Peyer's patch (tissue), 4 donors: ENCODE results near the gene SYNRG. TPM values are rescaled to one million over a fixed set of nuclear protein-coding genes. Genes with fewer than 3 reads are reported as not detected.
A peak's percentile ranks its signal among the peaks of the same experiment; 100 is the strongest.

ENCODE experiments used
- DNase-seq, 3 donors: peaks; one replicate each; pipeline ENCODE4 v3.0.0-alpha.2; 2017 to 2019
- H3K27ac ChIP-seq, 4 donors: fragments of 200-600 bp; sonication (generic); one replicate each; pipeline ENCODE4 v1.5.1; 2016 to 2019
- H3K27me3 ChIP-seq, 2 donors: fragments of 200-600 bp; sonication (generic); one replicate each; pipeline ENCODE4 v1.5.1; 2019
- H3K36me3 ChIP-seq, 3 donors: fragments of 200-600 bp; sonication (generic); one replicate each; pipeline ENCODE4 v1.5.1; 2016 to 2019
- H3K4me1 ChIP-seq, 4 donors: fragments of 200-600 bp; sonication (generic); one replicate each; pipeline ENCODE4 v1.5.1; 2016 to 2019
- H3K4me3 ChIP-seq, 4 donors: fragments of 200-600 bp; sonication (generic); 1 replicate in 3 of 4; 2 replicates in 1 of 4; pipeline ENCODE4 v1.5.1; 2016 to 2019; ENCODE audit warnings: mild to moderate bottlenecking in 1 of 4
- H3K9me3 ChIP-seq, 4 donors: fragments of 200-600 bp; sonication (generic); one replicate each; pipeline ENCODE4 v1.5.1; 2016 to 2019; ENCODE audit warnings: mild to moderate bottlenecking in 1 of 4
- POLR2A ChIP-seq, 2 donors: fragments of 450-650 bp; IDR thresholded peaks; one replicate each; pipeline ENCODE4 v1.5.1; 2017; ENCODE audit warnings: antibody characterized with exemption in 2 of 2, mild to moderate bottlenecking in 2 of 2, moderate library complexity in 2 of 2
- total RNA-seq, 4 donors: library from RNA; depleted of rRNA; stranded (reverse); fragments of >200 nt; gene quantifications; one replicate each; pipeline ENCODE4 v1.1.0, GENCODE V29; 2016
- TF ChIP-seq, protein P1 (sequence below), 6 experiments: fragments of 450-650 bp in 4 of 6; fragments of 200-600 bp in 2 of 6; sonication (generic) in 1 of 6; IDR thresholded peaks; one replicate each; pipeline ENCODE4 v1.5.1; 2017 to 2019; ENCODE audit warnings: antibody characterized with exemption in 6 of 6, mild to moderate bottlenecking in 3 of 6, moderate library complexity in 1 of 6

The SYNRG gene, protein sequence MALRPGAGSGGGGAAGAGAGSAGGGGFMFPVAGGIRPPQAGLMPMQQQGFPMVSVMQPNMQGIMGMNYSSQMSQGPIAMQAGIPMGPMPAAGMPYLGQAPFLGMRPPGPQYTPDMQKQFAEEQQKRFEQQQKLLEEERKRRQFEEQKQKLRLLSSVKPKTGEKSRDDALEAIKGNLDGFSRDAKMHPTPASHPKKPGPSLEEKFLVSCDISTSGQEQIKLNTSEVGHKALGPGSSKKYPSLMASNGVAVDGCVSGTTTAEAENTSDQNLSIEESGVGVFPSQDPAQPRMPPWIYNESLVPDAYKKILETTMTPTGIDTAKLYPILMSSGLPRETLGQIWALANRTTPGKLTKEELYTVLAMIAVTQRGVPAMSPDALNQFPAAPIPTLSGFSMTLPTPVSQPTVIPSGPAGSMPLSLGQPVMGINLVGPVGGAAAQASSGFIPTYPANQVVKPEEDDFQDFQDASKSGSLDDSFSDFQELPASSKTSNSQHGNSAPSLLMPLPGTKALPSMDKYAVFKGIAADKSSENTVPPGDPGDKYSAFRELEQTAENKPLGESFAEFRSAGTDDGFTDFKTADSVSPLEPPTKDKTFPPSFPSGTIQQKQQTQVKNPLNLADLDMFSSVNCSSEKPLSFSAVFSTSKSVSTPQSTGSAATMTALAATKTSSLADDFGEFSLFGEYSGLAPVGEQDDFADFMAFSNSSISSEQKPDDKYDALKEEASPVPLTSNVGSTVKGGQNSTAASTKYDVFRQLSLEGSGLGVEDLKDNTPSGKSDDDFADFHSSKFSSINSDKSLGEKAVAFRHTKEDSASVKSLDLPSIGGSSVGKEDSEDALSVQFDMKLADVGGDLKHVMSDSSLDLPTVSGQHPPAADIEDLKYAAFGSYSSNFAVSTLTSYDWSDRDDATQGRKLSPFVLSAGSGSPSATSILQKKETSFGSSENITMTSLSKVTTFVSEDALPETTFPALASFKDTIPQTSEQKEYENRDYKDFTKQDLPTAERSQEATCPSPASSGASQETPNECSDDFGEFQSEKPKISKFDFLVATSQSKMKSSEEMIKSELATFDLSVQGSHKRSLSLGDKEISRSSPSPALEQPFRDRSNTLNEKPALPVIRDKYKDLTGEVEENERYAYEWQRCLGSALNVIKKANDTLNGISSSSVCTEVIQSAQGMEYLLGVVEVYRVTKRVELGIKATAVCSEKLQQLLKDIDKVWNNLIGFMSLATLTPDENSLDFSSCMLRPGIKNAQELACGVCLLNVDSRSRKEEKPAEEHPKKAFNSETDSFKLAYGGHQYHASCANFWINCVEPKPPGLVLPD (N-terminal part only)
- total RNA-seq = 100 to 1,000 TPM in 1 of 4 donors, 10 to 100 TPM in 3; 42.5 to 102 (median 49.5) TPM

DNA sequence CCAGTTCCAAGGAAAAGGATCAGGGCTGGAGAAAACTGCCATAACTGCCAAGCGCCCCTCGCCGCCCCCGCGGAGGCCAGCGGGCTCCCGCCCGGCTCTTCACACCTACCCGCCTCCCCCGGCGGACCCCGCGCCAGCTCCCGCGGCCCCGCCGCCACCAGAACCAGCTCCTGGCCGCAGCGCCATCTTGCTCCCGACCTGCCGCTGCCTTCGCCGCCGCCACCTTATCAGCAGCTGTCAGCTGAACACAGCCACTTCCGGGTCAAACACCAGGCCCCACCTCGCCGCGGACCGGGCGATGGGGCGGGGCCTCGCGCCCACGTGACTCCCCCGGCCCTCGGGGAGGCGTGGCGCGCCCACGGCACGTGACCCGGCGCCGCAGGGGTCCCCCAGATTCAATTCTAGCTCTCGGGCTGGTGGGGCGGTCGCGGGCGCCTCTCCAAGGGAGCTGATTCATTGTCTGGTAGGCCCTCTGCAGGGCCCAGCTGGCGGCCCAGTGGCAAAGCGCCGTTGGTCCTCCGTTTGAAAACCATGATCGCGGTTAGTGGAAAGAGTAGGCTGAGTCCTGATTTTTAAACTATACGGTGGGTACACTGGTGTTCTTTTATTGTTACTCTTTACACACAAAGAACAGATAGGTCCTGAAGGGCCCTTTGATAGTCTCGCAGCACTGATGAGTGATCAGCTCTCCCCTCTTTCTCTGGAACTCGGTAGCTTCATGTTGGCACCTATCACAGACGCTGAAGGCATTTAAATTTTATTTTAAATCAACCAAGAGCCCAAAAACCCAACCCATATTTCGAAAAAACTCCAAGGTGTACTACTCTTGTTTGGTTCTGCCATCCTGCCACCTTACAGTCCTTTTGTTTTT, at the start of gene SYNRG:
SYNRG (minus strand) TSS at position 249 of the 871 bp plus-strand sequence; CDS start at position 186, 63 bp downstream.
- peaks cover 0 to 22% (median 0%) of the 10 kb centered on the region in 3 donors for H3K36me3 ChIP-seq
- H3K27ac ChIP-seq = peak within 1 kb of the TSS; percentile 90 to 100 (median 93)
- TF ChIP-seq, protein P1, sequence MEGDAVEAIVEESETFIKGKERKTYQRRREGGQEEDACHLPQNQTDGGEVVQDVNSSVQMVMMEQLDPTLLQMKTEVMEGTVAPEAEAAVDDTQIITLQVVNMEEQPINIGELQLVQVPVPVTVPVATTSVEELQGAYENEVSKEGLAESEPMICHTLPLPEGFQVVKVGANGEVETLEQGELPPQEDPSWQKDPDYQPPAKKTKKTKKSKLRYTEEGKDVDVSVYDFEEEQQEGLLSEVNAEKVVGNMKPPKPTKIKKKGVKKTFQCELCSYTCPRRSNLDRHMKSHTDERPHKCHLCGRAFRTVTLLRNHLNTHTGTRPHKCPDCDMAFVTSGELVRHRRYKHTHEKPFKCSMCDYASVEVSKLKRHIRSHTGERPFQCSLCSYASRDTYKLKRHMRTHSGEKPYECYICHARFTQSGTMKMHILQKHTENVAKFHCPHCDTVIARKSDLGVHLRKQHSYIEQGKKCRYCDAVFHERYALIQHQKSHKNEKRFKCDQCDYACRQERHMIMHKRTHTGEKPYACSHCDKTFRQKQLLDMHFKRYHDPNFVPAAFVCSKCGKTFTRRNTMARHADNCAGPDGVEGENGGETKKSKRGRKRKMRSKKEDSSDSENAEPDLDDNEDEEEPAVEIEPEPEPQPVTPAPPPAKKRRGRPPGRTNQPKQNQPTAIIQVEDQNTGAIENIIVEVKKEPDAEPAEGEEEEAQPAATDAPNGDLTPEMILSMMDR (IDR thresholded peaks at IDR 0.05) = peak; percentile 25 to 76 (median 50)
- peak; percentile 86 to 90 for TF ChIP-seq POLR2A (IDR thresholded peaks at IDR 0.05)
- H3K27me3 ChIP-seq = no peaks in the 10 kb centered on the region
- H3K9me3 ChIP-seq = no peaks in the 10 kb centered on the region
- peaks cover 0 to 11% (median 5%) of the 10 kb centered on the region in 4 donors for H3K4me1 ChIP-seq
- peak within 1 kb of the TSS; percentile 83 to 99 (median 90) for H3K4me3 ChIP-seq
- DNase-seq = peak; percentile 95 to 98 (median 96)

GRCh38 chr17:37657202-37657601, 48.0 kb upstream of the SYNRG start:
- DNase-seq = no peak
- Histone ChIP-seq H3K4me3 (no peak overlapping the region), H3K9me3 (no peaks in the 10 kb centered on the region), H3K36me3 (no peaks in the 10 kb centered on the region), H3K27ac (peak overlapping the region in 3 of 4 donors; percentile 28 to 65 (median 49)), H3K4me1 (peaks cover 0 to 15% (median 0%) of the 10 kb centered on the region in 4 donors), H3K27me3 (no peaks in the 10 kb centered on the region)
- TF ChIP-seq, protein P1 (IDR thresholded peaks at IDR 0.05) = no peak
- TF ChIP-seq POLR2A (IDR thresholded peaks at IDR 0.05) = no peak

DNA sequence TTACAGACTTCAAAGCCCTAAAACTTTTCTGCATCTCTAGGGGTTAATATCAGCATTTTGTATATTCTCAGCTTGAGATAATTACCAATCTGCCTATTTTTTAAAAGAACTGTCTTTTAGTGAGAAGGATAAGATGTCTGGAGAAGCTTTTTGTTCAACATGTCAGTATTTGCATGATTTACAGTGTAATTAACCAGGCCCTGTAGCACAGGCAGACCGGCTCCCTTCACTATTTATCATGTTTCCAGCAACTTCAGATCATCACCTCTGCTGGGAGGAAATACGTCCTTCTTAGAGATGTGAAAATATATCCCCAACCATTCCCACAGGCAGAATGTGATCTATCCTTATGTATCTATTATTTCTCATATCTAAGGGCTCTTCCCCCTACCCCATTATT, 42.6 kb upstream of the SYNRG start:
- Histone ChIP-seq H3K36me3 (no peaks in the 10 kb centered on the region), H3K27me3 (no peaks in the 10 kb centered on the region), H3K4me3 (no peak overlapping the region), H3K4me1 (no peaks in the 10 kb centered on the region), H3K27ac (no peak overlapping the region), H3K9me3 (no peaks in the 10 kb centered on the region)
- no peak for DNase-seq
- TF ChIP-seq POLR2A (IDR thresholded peaks at IDR 0.05) = no peak
- TF ChIP-seq, protein P1 (IDR thresholded peaks at IDR 0.05) = no peak

GRCh38 chr17:37650419-37651003, 41.3 kb upstream of the SYNRG start:
- Histone ChIP-seq H3K27ac (no peak overlapping the region), H3K4me3 (no peak overlapping the region), H3K36me3 (no peaks in the 10 kb centered on the region), H3K4me1 (no peaks in the 10 kb centered on the region), H3K9me3 (no peaks in the 10 kb centered on the region), H3K27me3 (no peaks in the 10 kb centered on the region)
- DNase-seq = peak in 1 of 3 donors; percentile 75
- TF ChIP-seq, protein P1 (IDR thresholded peaks at IDR 0.05) = peak in 4 of 6 experiments; percentile 6 to 69 (median 64)
- no peak for TF ChIP-seq POLR2A (IDR thresholded peaks at IDR 0.05)
